Mesenchymal stem cell (in vitro differentiated cells and primary cell): Measurements from ENCODE around the gene NES.

Experiments used
- DNase-seq: peaks from one replicate; pipeline ENCODE4 v3.0.0-alpha.2; 2013
- H2AFZ ChIP-seq: one replicate; pipeline ENCODE4 v1.6.1; 2013; ENCODE audit warnings: low read depth, mild to moderate bottlenecking, control low read depth, inconsistent platforms, low read length, moderate library complexity
- H2AK5ac ChIP-seq: 2 replicates; pipeline ENCODE4 v1.6.1; 2013; ENCODE audit warnings: low read length, moderate library complexity, mild to moderate bottlenecking, inconsistent platforms; ENCODE audit not compliant: severe bottlenecking
- H2BK120ac ChIP-seq: one replicate; pipeline ENCODE4 v1.6.1; 2013; ENCODE audit warnings: low read depth, mild to moderate bottlenecking, inconsistent platforms, low read length, moderate library complexity
- H2BK12ac ChIP-seq, 2 experiments: one replicate each; pipeline ENCODE4 v1.6.1; 2013; ENCODE audit warnings: inconsistent platforms in 2 of 2, low read length in 2 of 2, mild to moderate bottlenecking in 2 of 2, moderate library complexity in 2 of 2, control low read depth in 1 of 2
- H2BK15ac ChIP-seq: one replicate; pipeline ENCODE4 v1.6.1; 2013; ENCODE audit warnings: mild to moderate bottlenecking, low read depth, inconsistent platforms; ENCODE audit not compliant: poor library complexity, severe bottlenecking
- H2BK5ac ChIP-seq: 2 replicates; pipeline ENCODE4 v1.6.1; 2013; ENCODE audit warnings: low read depth, mild to moderate bottlenecking, low read length, control low read depth, inconsistent platforms; ENCODE audit not compliant: poor library complexity, severe bottlenecking
- H3K14ac ChIP-seq, 2 experiments: one replicate each; pipeline ENCODE4 v1.6.1; 2013; ENCODE audit warnings: inconsistent platforms in 2 of 2, low read length in 2 of 2, control low read depth in 1 of 2, mild to moderate bottlenecking in 1 of 2, moderate library complexity in 1 of 2
- H3K18ac ChIP-seq, 2 experiments: one replicate each; pipeline ENCODE4 v1.6.1; 2013; ENCODE audit warnings: inconsistent platforms in 2 of 2, low read length in 2 of 2, control low read depth in 1 of 2, low read depth in 1 of 2, mild to moderate bottlenecking in 1 of 2
- H3K23ac ChIP-seq, 2 experiments: one replicate each; pipeline ENCODE4 v1.6.1; 2013; ENCODE audit warnings: inconsistent platforms in 2 of 2, low read length in 2 of 2, mild to moderate bottlenecking in 2 of 2, moderate library complexity in 2 of 2, control low read depth in 1 of 2
- H3K27ac ChIP-seq: 2 replicates; pipeline ENCODE4 v1.5.1; 2013; ENCODE audit warnings: mild to moderate bottlenecking, moderate library complexity, low read length, control low read depth, inconsistent platforms; ENCODE audit not compliant: poor library complexity, severe bottlenecking
- H3K27me3 ChIP-seq, 2 experiments: 2 replicates each; pipeline versions ENCODE4 v1.6.1 to v1.7.0; 2013; ENCODE audit warnings: low read length in 2 of 2, mild to moderate bottlenecking in 2 of 2, moderate library complexity in 2 of 2, control low read depth in 1 of 2, inconsistent platforms in 1 of 2; ENCODE audit not compliant: control insufficient read depth in 1 of 2, insufficient read depth in 1 of 2
- H3K36me3 ChIP-seq, 2 experiments: 2 replicates each; pipeline versions ENCODE4 v1.6.1 to v1.7.0; 2013; ENCODE audit warnings: low read length in 2 of 2, control low read depth in 1 of 2, inconsistent platforms in 1 of 2, low read depth in 1 of 2, mild to moderate bottlenecking in 1 of 2; ENCODE audit not compliant: insufficient read depth in 2 of 2, control insufficient read depth in 1 of 2
- H3K4ac ChIP-seq, 2 experiments: one replicate each; pipeline ENCODE4 v1.6.1; 2013; ENCODE audit warnings: inconsistent platforms in 2 of 2, low read length in 2 of 2, mild to moderate bottlenecking in 2 of 2, moderate library complexity in 2 of 2, control low read depth in 1 of 2, low read depth in 1 of 2
- H3K4me1 ChIP-seq: 2 replicates; pipeline ENCODE4 v1.6.1; 2013; ENCODE audit warnings: low read depth, low read length, control low read depth; ENCODE audit not compliant: control insufficient read depth, insufficient read depth
- H3K4me2 ChIP-seq: 2 replicates; pipeline ENCODE4 v1.6.1; 2013; ENCODE audit warnings: low read length, mild to moderate bottlenecking, inconsistent platforms; ENCODE audit not compliant: poor library complexity, severe bottlenecking
- H3K4me3 ChIP-seq, 2 experiments: 2 replicates each; pipeline versions ENCODE4 v1.5.1 to v1.7.0; 2013; ENCODE audit warnings: low read length in 2 of 2, mild to moderate bottlenecking in 2 of 2, control low read depth in 1 of 2, low read depth in 1 of 2; ENCODE audit not compliant: insufficient read depth in 1 of 2
- H3K79me1 ChIP-seq: replicated peaks from 2 replicates; pipeline ENCODE4 v1.6.1; 2013; ENCODE audit warnings: mild to moderate bottlenecking, control low read depth, low read length, inconsistent platforms; ENCODE audit not compliant: poor library complexity, severe bottlenecking
- H3K9ac ChIP-seq: 2 replicates; pipeline ENCODE4 v1.7.0; 2013; ENCODE audit warnings: mild to moderate bottlenecking, low read length, moderate library complexity
- H3K9me3 ChIP-seq: 2 replicates; pipeline ENCODE4 v1.7.0; 2013; ENCODE audit warnings: mild to moderate bottlenecking, low read length; ENCODE audit not compliant: control insufficient read depth
- H4K8ac ChIP-seq: one replicate; pipeline ENCODE4 v1.6.1; 2013; ENCODE audit warnings: inconsistent platforms, mild to moderate bottlenecking, low read length, moderate library complexity
- H4K91ac ChIP-seq: one replicate; pipeline ENCODE4 v1.6.1; 2013; ENCODE audit warnings: mild to moderate bottlenecking, low read length, inconsistent platforms
- WGBS: methylation state at CpG from one replicate; pipeline ENCODE4 v1.1.7; 2013; ENCODE audit warnings: mixed read lengths; 5-methylcytosine and 5-hydroxymethylcytosine counted together

Gene NES

DNA sequence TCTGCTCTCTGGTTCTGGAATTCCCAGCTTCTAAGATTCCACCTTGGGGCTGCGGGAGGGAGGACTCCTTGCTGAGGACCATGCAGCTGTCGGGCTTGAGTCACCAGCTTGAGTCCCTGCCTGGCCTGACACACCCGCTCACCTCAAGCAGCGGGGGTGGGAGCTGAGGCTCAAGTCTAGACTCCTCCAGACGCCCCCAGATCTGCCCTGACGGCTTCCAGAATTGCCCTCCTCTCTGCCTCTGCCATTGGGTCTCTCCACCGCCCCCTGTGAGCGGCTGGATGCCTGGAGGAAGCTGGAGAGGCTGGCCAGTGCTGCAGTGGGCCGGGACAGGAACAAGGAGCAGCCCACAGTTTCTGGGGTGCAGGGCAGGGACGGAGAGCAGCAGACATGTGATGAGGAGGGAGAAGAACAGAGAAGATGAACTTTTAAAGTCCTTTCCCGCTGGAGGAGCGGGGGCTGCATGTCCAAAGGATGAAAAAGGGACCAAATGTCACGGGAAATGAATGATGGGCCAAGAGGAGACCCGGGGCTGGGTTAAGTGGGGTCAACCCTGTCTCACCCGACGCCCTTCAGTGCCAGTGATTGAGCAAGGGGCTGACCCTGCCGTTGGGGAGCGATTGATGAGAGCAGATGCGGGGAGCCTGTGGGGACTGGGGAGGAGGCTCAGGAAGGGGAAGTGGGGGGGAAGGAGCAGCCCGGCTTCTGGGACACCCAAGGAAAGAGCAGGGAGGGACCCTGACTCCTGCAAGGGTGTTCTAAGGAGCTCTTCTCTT, 14.6 kb upstream of the NES start:
- no peak overlapping the region for H2AK5ac ChIP-seq
- peak overlapping the region in 1 of 2 experiments; percentile 42 for H3K23ac ChIP-seq
- peak overlapping the region in 1 of 2 experiments; percentile 16 for H3K4ac ChIP-seq
- no peak overlapping the region for H2BK15ac ChIP-seq
- H3K4me3 ChIP-seq, result peak overlapping the region in 1 of 2 experiments; percentile 3
- H2BK12ac ChIP-seq, result no peak overlapping the region
- H2AFZ ChIP-seq, result no peak overlapping the region
- no peak overlapping the region for H4K8ac ChIP-seq
- no peaks in the 10 kb centered on the region for H3K79me1 ChIP-seq
- no peak overlapping the region for H3K14ac ChIP-seq
- H3K27me3 ChIP-seq, result peaks cover 0 to 42% of the 10 kb centered on the region in 2 experiments
- H3K4me2 ChIP-seq, result peak overlapping the region; percentile 10
- H2BK5ac ChIP-seq, result no peak overlapping the region
- peak overlapping the region; percentile 22 for H3K9ac ChIP-seq
- H3K27ac ChIP-seq, result no peak overlapping the region
- H2BK120ac ChIP-seq, result no peak overlapping the region
- DNase-seq, result peak; percentile 50
- H3K36me3 ChIP-seq, result no peaks in the 10 kb centered on the region
- H4K91ac ChIP-seq, result no peak overlapping the region
- peak overlapping the region in 1 of 2 experiments; percentile 10 for H3K18ac ChIP-seq
- WGBS, result 5% methylated on average over 17 of the region's 20 CpGs
- H3K9me3 ChIP-seq, result no peaks in the 10 kb centered on the region
- H3K4me1 ChIP-seq, result peaks cover 42% of the 10 kb centered on the region

DNA sequence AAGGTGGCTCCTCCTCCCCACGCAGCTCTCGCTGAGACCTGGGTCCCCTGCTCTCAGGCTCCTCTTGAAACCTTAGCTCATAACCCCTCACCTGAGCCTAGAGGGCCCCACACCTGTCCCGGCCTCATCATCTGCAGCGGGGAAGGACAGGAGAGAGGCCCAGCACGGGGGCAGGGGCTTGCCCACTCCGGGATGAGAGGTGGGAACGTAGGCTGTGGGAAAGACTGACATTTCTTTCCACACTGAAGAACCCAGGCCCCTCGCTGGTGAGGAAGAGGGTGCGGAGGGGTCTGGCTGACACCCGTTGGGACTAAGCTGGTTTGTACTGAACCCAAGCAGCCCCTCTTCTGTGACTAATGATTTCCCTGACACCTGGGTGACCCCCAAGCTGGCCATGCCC, 14.0 kb upstream of the NES start:
- Histone ChIP-seq H3K27me3 (peaks cover 0 to 42% of the 10 kb centered on the region in 2 experiments), H4K8ac (peak overlapping the region; percentile 24), H3K36me3 (no peaks in the 10 kb centered on the region), H2BK5ac (peak overlapping the region; percentile 25), H2AK5ac (peak overlapping the region; percentile 31), H3K9me3 (no peaks in the 10 kb centered on the region), H4K91ac (no peak overlapping the region), H2AFZ (no peak overlapping the region), H3K23ac (no peak overlapping the region), H2BK15ac (no peak overlapping the region), H3K18ac (peak overlapping the region in 1 of 2 experiments; percentile 10), H3K4me1 (peaks cover 42% of the 10 kb centered on the region), H3K79me1 (no peaks in the 10 kb centered on the region), H3K4ac (no peak overlapping the region), H3K14ac (no peak overlapping the region), H2BK120ac (peak overlapping the region; percentile 23), H3K27ac (no peak overlapping the region), H2BK12ac (peak overlapping the region in 1 of 2 experiments; percentile 21), H3K4me2 (no peak overlapping the region), H3K4me3 (no peak overlapping the region), H3K9ac (no peak overlapping the region)
- WGBS, result 59% methylated on average over 9 of the region's 10 CpGs
- DNase-seq, result no peak

DNA sequence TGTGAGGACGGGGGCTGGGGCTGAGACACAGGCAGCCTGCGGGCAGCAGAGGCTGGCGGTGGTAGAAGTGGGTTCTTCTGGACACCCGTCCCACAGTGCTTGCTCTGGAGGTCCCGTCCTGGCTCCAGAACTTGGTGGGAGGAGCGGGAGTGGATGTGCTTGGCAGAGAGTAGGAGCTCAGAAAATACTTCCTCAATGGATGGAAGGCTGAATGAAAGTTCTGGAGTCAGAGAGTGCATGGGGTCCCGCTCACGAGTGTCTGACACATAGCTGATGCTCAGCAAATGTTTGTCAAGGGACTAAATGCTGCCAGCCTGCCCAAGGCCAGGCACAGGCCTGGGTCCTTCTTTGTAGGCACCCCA, 13.4 kb upstream of the NES start:
- Histone ChIP-seq H2BK15ac (no peak overlapping the region), H3K9me3 (no peaks in the 10 kb centered on the region), H4K8ac (peak overlapping the region; percentile 12), H3K36me3 (no peaks in the 10 kb centered on the region), H3K27me3 (peaks cover 0 to 42% of the 10 kb centered on the region in 2 experiments), H2BK120ac (no peak overlapping the region), H3K79me1 (no peaks in the 10 kb centered on the region), H4K91ac (no peak overlapping the region), H3K18ac (no peak overlapping the region), H3K4me1 (peaks cover 42% of the 10 kb centered on the region), H2BK5ac (no peak overlapping the region), H3K4me2 (no peak overlapping the region), H2AFZ (no peak overlapping the region), H3K27ac (no peak overlapping the region), H3K23ac (no peak overlapping the region), H3K4ac (no peak overlapping the region), H3K4me3 (no peak overlapping the region), H3K9ac (peak overlapping the region; percentile 72), H3K14ac (no peak overlapping the region), H2BK12ac (peak overlapping the region in 1 of 2 experiments; percentile 26), H2AK5ac (no peak overlapping the region)
- DNase-seq, result no peak
- WGBS, result 73% methylated on average over 8 of the region's 8 CpGs

DNA sequence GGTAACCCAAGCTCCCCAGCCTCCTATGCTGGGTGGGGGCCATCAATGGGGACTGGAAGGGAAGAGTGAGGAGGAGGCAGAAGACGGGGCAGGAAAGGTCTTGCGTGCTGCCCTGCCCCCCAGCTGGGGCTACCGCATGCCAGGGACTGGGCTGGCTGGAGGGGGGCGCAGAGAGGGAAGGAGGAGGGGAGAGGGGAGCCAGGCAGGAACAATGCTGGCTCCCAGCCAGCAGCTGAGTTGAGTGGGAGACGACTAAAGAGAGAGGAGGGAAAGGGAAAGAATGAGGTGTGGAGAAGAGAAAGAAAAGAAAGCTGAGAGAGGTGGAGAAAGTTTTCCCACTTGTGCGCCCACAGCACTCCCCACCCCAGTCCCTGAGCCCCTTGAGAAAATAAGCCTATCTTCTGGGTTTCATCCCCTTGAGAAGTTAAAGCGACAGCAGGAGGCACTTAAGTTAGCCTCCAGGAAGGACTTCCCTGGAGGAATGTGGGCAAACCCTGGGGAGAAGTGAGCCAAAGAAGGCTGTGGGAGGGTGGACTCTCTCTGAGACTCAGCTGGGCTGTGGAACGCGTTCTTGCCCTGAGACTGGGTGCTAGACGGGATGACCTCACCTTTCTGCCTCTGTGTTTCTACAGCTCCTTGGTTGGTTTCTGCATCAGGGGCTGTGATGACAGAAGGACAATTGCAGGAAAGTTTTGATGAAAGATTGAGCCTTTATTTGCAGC, 12.9 kb upstream of the NES start:
- Histone ChIP-seq H2BK15ac (peak overlapping the region; percentile 15), H3K4ac (no peak overlapping the region), H4K8ac (peak overlapping the region; percentile 65), H4K91ac (peak overlapping the region; percentile 79), H3K14ac (no peak overlapping the region), H3K27me3 (peaks cover 0 to 42% of the 10 kb centered on the region in 2 experiments), H3K18ac (no peak overlapping the region), H3K4me3 (peak overlapping the region in 1 of 2 experiments; percentile 70), H2AFZ (no peak overlapping the region), H3K36me3 (no peaks in the 10 kb centered on the region), H3K23ac (no peak overlapping the region), H2BK120ac (no peak overlapping the region), H3K79me1 (no peaks in the 10 kb centered on the region), H3K4me2 (peak overlapping the region; percentile 85), H2BK12ac (peak overlapping the region in 1 of 2 experiments; percentile 59), H3K4me1 (peaks cover 42% of the 10 kb centered on the region), H3K9ac (peak overlapping the region; percentile 72), H3K9me3 (no peaks in the 10 kb centered on the region), H2BK5ac (no peak overlapping the region), H2AK5ac (peak overlapping the region; percentile 19), H3K27ac (no peak overlapping the region)
- no peak for DNase-seq
- 27% methylated on average over 9 of the region's 10 CpGs for whole genome bisulfite sequencing
